Endothelial cell of umbilical vein (primary cell): ENCODE measurements around the gene LHCGR. TPM values are rescaled to one million over a fixed set of nuclear protein-coding genes. Genes with fewer than 3 reads are reported as not detected.

Experiments used
- BruUV-seq: library from RNA; stranded (reverse); fragments of 400-500 nt; replicated peaks from 2 replicates; lab custom pipeline; 2021; lab: Mats Ljungman, UMichigan
- CTCF ChIA-PET: fragments of 300-600, 350-600 bp; sonication (Branson Sonifier 250); formaldehyde crosslinking; loops from one replicate; lab custom pipeline; 2021; ENCODE audit warnings: antibody characterized with exemption, inconsistent platforms; lab: Charles Lee
- POLR2A ChIA-PET: fragments of 300-600, 350-600 bp; sonication (Branson Sonifier 250); formaldehyde crosslinking; loops from one replicate; lab custom pipeline; 2021; ENCODE audit warnings: antibody characterized with exemption, inconsistent platforms; lab: Charles Lee
- DNase-seq: peaks from one replicate; pipeline ENCODE4 v3.0.0-alpha.2; 2011; ENCODE audit warnings: low read depth, low spot score
- FAIRE-seq: peaks from 2 replicates; lab custom pipeline; 2011; peaks lifted over from hg19 to GRCh38; lab: Jason Lieb, UNC
- H2AFZ ChIP-seq: 2 replicates; pipeline ENCODE4 v1.6.0; 2012; ENCODE audit warnings: low read depth, low read length, control low read depth, inconsistent platforms
- H3K27ac ChIP-seq: 2 replicates; pipeline ENCODE4 v1.5.1; 2011; ENCODE audit warnings: low read depth, mild to moderate bottlenecking, control low read depth, low read length, moderate library complexity; ENCODE audit not compliant: insufficient read depth
- H3K27me3 ChIP-seq, 2 experiments: 2 replicates each; pipeline versions ENCODE4 v1.6.0 to v1.6.1; 2011; ENCODE audit warnings: low read length in 2 of 2, mixed read lengths in 1 of 2; ENCODE audit not compliant: control insufficient read depth in 2 of 2, insufficient read depth in 2 of 2
- H3K36me3 ChIP-seq, 2 experiments: 2 replicates in 1 of 2; 3 replicates in 1 of 2; pipeline ENCODE4 v1.5.1; 2011; ENCODE audit warnings: low read length in 2 of 2, mild to moderate bottlenecking in 1 of 2, moderate library complexity in 1 of 2; ENCODE audit not compliant: control insufficient read depth in 2 of 2, insufficient read depth in 2 of 2; ENCODE audit errors: extremely low read depth in 1 of 2
- H3K4me1 ChIP-seq: 3 replicates; pipeline ENCODE4 v1.5.1; 2011; ENCODE audit warnings: mild to moderate bottlenecking, low read length; ENCODE audit not compliant: control insufficient read depth, insufficient read depth; ENCODE audit errors: extremely low read depth
- H3K4me2 ChIP-seq: 2 replicates; pipeline ENCODE4 v1.6.1; 2011; ENCODE audit warnings: low read length, control low read depth, mixed read lengths; ENCODE audit not compliant: insufficient read depth
- H3K4me3 ChIP-seq, 3 experiments: fragments of 200-600 bp in 1 of 3; sonication (generic), shearing (Covaris generic) in 1 of 3; replicated peaks in 1 of 3; 2 replicates each; pipeline ENCODE4 v1.5.1; 2011 to 2016; ENCODE audit warnings: control low read depth in 3 of 3, low read length in 3 of 3, mild to moderate bottlenecking in 2 of 3, inconsistent platforms in 1 of 3, low read depth in 1 of 3, moderate library complexity in 1 of 3; ENCODE audit not compliant: insufficient read depth in 1 of 3
- H3K79me2 ChIP-seq: 2 replicates; pipeline ENCODE4 v1.6.0; 2012; ENCODE audit warnings: low read length, inconsistent platforms; ENCODE audit not compliant: control insufficient read depth, insufficient read depth
- H3K9ac ChIP-seq: replicated peaks from 2 replicates; pipeline ENCODE3; 2011; ENCODE audit warnings: low read length, control low read depth; ENCODE audit not compliant: insufficient read depth; ENCODE audit errors: extremely low read depth
- H3K9me1 ChIP-seq: replicated peaks from 3 replicates; pipeline ENCODE4 v1.6.0; 2011; ENCODE audit warnings: mild to moderate bottlenecking, low read length; ENCODE audit not compliant: control insufficient read depth, insufficient read depth; ENCODE audit errors: extremely low read depth
- H3K9me3 ChIP-seq: replicated peaks from 2 replicates; pipeline ENCODE4 v1.5.1; 2012; ENCODE audit warnings: low read length, inconsistent platforms; ENCODE audit not compliant: control insufficient read depth, insufficient read depth
- H4K20me1 ChIP-seq: replicated peaks from 2 replicates; pipeline ENCODE3; 2011; ENCODE audit warnings: mild to moderate bottlenecking, low read length; ENCODE audit not compliant: control insufficient read depth, insufficient read depth; ENCODE audit errors: extremely low read depth
- EZH2 ChIP-seq: IDR thresholded peaks from 2 replicates; pipeline ENCODE4 v1.6.1; 2012; ENCODE audit warnings: borderline replicate concordance, low read depth, mild to moderate bottlenecking, moderate library complexity, low read length, inconsistent platforms; ENCODE audit not compliant: severe bottlenecking
- FOS ChIP-seq: IDR thresholded peaks from 2 replicates; pipeline ENCODE4 v1.6.1; 2011; ENCODE audit warnings: mild to moderate bottlenecking, low read length, moderate library complexity, borderline replicate concordance; ENCODE audit not compliant: insufficient read depth
- GATA2 ChIP-seq: IDR thresholded peaks from 2 replicates; pipeline ENCODE4 v1.7.0; 2011; ENCODE audit warnings: low read depth, mild to moderate bottlenecking, moderate library complexity, mixed read lengths, low read length; ENCODE audit not compliant: insufficient read length, insufficient read depth
- JUN ChIP-seq: IDR thresholded peaks from 2 replicates; pipeline ENCODE4 v1.6.1; 2011; ENCODE audit warnings: borderline replicate concordance, low read depth; ENCODE audit not compliant: insufficient read length, insufficient read depth
- MYC ChIP-seq: IDR thresholded peaks from one replicate; pipeline ENCODE4 v1.6.1; 2011; ENCODE audit warnings: mild to moderate bottlenecking, low read depth, low read length
- POLR2A ChIP-seq: IDR thresholded peaks from 2 replicates; pipeline ENCODE4 v1.6.1; 2012; ENCODE audit warnings: low read depth, mild to moderate bottlenecking, control low read depth, low read length
- POLR2AphosphoS5 ChIP-seq: IDR thresholded peaks from 2 replicates; pipeline ENCODE4 v1.6.1; 2012; ENCODE audit warnings: low read depth, mild to moderate bottlenecking, control low read depth, low read length, moderate library complexity; ENCODE audit not compliant: insufficient read depth
- dilution Hi-C: fragments of 300-500 bp; cut with MboI; formaldehyde crosslinking; loops from one replicate; pipeline ENCODE4 v1.15.0; 2019; ENCODE audit warnings: low sequenced_read_pairs; ENCODE audit not compliant: extremely low pct_ligation_motif_present
- intact Hi-C: fragments of 100-400 bp; cut with micrococcal nuclease; formaldehyde crosslinking; loops from one replicate; pipeline ENCODE4 v1.10.0; 2022
- polyA plus RNA-seq, 4 experiments: library from polyadenylated mRNA; depleted of rRNA in 3 of 4; stranded (reverse) in 3 of 4; unstranded in 1 of 4; fragments of >200 nt; gene quantifications; 2 replicates each; pipeline versions ENCODE4 v1.2.1 to v1.2.3, GENCODE V29; 2011 to 2012; ENCODE audit warnings: missing spikeins in 1 of 4
- total RNA-seq: library from RNA; stranded (reverse); gene quantifications from 2 replicates; pipeline ENCODE4 v1.2.3, GENCODE V29; 2021
- TF ChIP-seq, protein P1 (sequence below): IDR thresholded peaks from 2 replicates; pipeline ENCODE4 v1.6.1; 2011; ENCODE audit not compliant: insufficient read depth, insufficient read length
- TF ChIP-seq, protein P2 (sequence below), 2 donors: IDR thresholded peaks; 1 replicate in 1 of 2; 2 replicates in 1 of 2; pipeline ENCODE4 v1.5.1; 2011; ENCODE audit warnings: low read length in 2 of 2, mild to moderate bottlenecking in 2 of 2, moderate library complexity in 2 of 2, control low read depth in 1 of 2, inconsistent platforms in 1 of 2, low read depth in 1 of 2; ENCODE audit not compliant: insufficient read depth in 1 of 2; ENCODE audit errors: extremely low read depth in 1 of 2

The LHCGR gene
- total and polyA plus RNA-seq, 2 donors (not counting 3 experiments of a cell fraction or from before 2014, with no cell fraction given): not detected

DNA sequence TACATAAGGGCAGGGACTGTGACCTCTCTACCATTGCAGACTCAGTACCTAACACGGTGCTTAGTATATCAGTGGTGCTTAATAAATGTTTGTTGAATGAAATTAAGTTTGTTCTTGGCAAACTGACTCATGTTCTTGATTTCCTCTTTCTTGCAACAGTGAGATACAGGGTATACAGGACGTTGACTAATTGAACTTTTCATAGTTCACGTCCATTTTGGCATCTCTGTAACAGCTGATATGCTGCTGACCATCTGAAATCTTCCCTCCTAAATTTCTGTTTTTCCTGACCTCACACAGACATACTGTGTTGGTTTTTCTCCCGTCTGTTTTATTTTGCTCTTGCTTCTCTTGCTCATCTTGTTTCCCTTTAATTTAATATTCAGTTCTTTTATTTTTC, 44.2 kb downstream of the LHCGR start:
- ChIA-PET CTCF (no interaction called here), POLR2A (no interaction called here)
- H3K36me3 ChIP-seq: no peaks in the 10 kb centered on the region
- dilution Hi-C loops (no loop called here), intact Hi-C loops (no loop called here)
- H3K27ac ChIP-seq: peak overlapping the region; percentile 44
- H4K20me1 ChIP-seq: no peaks in the 10 kb centered on the region
- TF ChIP-seq MYC (no peak), JUN (peak; percentile 67), POLR2AphosphoS5 (peak; percentile 31), POLR2A (peak; percentile 19), GATA2 (no peak)
- H3K79me2 ChIP-seq: no peaks in the 10 kb centered on the region
- H3K4me1 ChIP-seq: peaks cover 4% of the 10 kb centered on the region
- H3K9ac ChIP-seq: no peak overlapping the region
- no peaks in the 10 kb centered on the region for H3K9me3 ChIP-seq
- H3K27me3 ChIP-seq: no peaks in the 10 kb centered on the region
- no peak overlapping the region for H3K4me3 ChIP-seq
- peak overlapping the region; percentile 31 for H3K4me2 ChIP-seq
- no peaks in the 10 kb centered on the region for H3K9me1 ChIP-seq
- H2AFZ ChIP-seq: peak overlapping the region; percentile 71
- FAIRE-seq: peak; percentile 72
- DNase-seq: peak; percentile 76
- BruUV-seq: no TSS peak

DNA sequence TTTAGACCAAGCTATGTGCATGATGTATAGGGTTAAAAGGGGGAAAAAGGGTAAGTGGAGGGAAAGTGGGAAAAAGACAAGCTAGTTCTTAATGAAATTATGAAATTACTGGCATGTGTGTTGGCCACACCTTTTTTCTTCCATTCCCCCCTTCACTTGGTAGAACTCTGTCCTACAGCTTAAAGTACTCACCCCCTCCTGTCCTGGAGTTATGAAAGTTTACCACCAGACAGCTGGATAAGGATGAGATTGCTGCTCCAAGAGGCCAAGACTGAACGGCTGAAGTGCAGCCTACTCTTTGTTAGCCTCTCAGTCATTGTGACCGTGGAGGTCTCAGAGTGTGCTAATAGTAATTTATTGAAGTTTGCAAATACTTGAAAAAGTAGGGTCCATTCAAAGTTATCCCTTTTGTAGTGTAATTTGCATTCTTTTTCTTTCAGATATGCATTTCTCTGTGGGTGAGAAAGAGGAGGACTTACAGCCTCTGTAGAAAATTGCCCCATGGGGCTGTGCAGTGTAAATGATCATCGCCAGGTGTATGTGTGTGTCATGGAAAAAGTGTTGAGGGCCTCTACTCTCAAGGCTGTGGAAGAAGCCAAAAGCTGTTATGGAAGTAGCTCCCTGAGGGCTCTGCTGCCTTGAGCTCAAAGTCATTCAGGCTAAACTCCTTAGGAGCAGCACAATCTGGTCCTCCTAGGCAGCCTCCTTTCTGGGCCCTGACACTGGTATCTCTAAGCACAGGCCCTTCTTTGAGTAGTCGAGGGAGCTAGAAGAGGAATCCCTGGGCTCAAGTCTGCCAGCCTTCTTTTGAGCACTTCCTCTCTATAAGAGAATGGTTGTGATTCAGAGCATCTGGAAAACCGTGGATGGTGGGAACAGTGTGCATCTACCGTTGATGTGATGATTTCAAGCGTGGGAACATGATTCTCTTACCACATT, 46.2 kb downstream of the LHCGR start:
- ChIA-PET CTCF (no interaction called here), POLR2A (no interaction called here)
- Histone ChIP-seq H3K4me3 (no peak overlapping the region), H2AFZ (no peak overlapping the region), H3K9me3 (no peaks in the 10 kb centered on the region), H3K27me3 (no peaks in the 10 kb centered on the region), H4K20me1 (no peaks in the 10 kb centered on the region), H3K9ac (no peak overlapping the region), H3K79me2 (no peaks in the 10 kb centered on the region), H3K27ac (no peak overlapping the region), H3K4me2 (no peak overlapping the region), H3K36me3 (no peaks in the 10 kb centered on the region), H3K9me1 (no peaks in the 10 kb centered on the region), H3K4me1 (peaks cover 4% of the 10 kb centered on the region)
- FAIRE-seq (no peak), DNase-seq (no peak)
- no TSS peak for BruUV-seq
- TF ChIP-seq, protein P1, sequence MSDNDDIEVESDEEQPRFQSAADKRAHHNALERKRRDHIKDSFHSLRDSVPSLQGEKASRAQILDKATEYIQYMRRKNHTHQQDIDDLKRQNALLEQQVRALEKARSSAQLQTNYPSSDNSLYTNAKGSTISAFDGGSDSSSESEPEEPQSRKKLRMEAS: no peak
- TF ChIP-seq POLR2A: no peak
- no peak for TF ChIP-seq GATA2
- TF ChIP-seq EZH2: no peak
- TF ChIP-seq POLR2AphosphoS5: no peak
- no peak for TF ChIP-seq FOS
- no peak for TF ChIP-seq MYC
- TF ChIP-seq, protein P2, sequence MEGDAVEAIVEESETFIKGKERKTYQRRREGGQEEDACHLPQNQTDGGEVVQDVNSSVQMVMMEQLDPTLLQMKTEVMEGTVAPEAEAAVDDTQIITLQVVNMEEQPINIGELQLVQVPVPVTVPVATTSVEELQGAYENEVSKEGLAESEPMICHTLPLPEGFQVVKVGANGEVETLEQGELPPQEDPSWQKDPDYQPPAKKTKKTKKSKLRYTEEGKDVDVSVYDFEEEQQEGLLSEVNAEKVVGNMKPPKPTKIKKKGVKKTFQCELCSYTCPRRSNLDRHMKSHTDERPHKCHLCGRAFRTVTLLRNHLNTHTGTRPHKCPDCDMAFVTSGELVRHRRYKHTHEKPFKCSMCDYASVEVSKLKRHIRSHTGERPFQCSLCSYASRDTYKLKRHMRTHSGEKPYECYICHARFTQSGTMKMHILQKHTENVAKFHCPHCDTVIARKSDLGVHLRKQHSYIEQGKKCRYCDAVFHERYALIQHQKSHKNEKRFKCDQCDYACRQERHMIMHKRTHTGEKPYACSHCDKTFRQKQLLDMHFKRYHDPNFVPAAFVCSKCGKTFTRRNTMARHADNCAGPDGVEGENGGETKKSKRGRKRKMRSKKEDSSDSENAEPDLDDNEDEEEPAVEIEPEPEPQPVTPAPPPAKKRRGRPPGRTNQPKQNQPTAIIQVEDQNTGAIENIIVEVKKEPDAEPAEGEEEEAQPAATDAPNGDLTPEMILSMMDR (IDR thresholded peaks at IDR 0.05; ENCODE audit: extremely low read depth in 1 of 2, insufficient read depth in 1 of 2, low read depth in 1 of 2, low read length in 2 of 2): no peak
- TF ChIP-seq JUN: no peak
- intact Hi-C loops (no loop called here), dilution Hi-C loops (no loop called here)
